OCI-LY7 (cell line): ENCODE data around the gene RAPGEF5.

Source experiments
- CTCF ChIP-seq: fragments of 200-600 bp; sonication (generic); conservative IDR thresholded peaks from 2 replicates; pipeline ENCODE4 v1.5.1; 2014; ENCODE audit warnings: mild to moderate bottlenecking, antibody characterized with exemption, low read length, moderate library complexity, mixed read lengths
- EZH2phosphoT487 ChIP-seq: fragments of 200-600 bp; sonication (generic); IDR thresholded peaks from 2 replicates; pipeline ENCODE4 v1.6.1; 2018; ENCODE audit warnings: low read depth, borderline replicate concordance, mild to moderate bottlenecking, mixed run types, antibody characterized with exemption, low read length, moderate library complexity, mixed read lengths

DNA sequence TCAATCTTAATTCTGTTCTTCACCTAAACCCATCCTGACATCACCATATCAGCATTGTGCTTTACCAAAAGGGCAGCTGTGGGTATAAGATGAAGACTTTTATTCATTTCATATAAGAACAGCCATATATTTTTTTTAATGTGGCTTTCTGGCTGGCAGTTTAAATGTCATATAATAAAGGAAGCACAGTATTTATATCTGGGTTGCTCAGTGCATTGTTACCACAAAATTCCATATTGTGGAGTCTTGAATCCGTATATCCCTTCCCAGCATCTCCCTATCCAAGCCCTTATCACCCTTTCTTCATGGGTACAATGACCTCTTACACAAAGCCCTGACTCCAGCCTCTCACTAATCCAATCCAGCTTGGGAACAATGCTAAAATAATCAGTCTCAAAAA, 125.8 kb downstream of the RAPGEF5 start:
- TF ChIP-seq CTCF (no peak), EZH2phosphoT487 (no peak)
